ENCODE data around the gene LYPD6B.
A peak's percentile ranks its signal among the peaks of the same experiment; 100 is the strongest.

LYPD6B gene

GRCh38 chr2:149012545-149012944, 26.0 kb upstream of the LYPD6B start:
- DNase-seq (ENCODE audit: low read depth) = no peak

GRCh38 chr2:149015501-149015900, 23.0 kb upstream of the LYPD6B start:
- DNase-seq (ENCODE audit: low read depth) = no peak

- DNase-seq (ENCODE audit: low read depth) = no peak
These were observed 22.5 kb upstream of the LYPD6B start for GRCh38 chr2:149015926-149016563.

GRCh38 chr2:149017116-149017985, 21.1 kb upstream of the LYPD6B start:
- peak; percentile 82 for DNase-seq (ENCODE audit: low read depth)

DNA sequence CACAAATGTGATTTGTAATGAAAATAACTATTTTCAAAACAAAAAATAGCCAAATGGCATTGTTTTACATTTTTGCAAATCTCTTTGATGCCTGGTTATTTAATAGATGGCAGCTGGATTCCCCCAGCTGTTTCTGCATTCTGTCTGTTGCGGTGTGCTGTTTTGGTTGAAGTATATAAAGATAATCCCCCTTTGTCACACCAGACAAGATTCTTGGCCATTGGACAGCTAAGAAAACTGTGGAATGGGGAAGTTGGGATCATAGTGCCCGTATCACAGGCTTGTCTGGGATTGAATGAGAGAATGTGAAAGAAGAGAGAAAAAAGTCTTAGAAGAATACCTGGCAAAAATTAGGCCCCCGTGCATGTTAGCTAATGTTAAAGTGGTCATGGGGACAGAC, 19.5 kb upstream of the LYPD6B start:
- DNase-seq (ENCODE audit: low read depth) = no peak

DNA sequence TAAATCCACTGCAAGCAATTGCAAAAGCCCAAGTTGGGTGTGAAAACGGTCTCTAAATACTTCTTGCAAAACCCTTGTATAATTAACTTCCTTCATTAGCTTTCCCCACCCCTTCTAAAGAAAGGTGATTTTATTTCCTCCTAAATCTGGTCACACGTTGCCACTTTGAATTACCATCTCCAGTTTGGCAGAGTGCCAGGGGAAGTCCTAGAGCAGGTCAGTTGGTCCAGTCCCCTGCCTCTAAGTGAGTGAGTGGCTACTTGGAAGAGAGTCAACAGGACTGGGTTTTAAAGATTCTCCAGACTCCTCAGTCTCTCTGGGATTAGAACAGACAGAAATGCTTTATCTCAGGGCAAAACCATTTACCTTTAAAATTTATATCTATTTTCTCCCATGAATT, 18.7 kb upstream of the LYPD6B start:
- no peak for DNase-seq (ENCODE audit: low read depth)

- DNase-seq (ENCODE audit: low read depth) = no peak
These were observed 18.1 kb upstream of the LYPD6B start for GRCh38 chr2:149020432-149020851.

DNA sequence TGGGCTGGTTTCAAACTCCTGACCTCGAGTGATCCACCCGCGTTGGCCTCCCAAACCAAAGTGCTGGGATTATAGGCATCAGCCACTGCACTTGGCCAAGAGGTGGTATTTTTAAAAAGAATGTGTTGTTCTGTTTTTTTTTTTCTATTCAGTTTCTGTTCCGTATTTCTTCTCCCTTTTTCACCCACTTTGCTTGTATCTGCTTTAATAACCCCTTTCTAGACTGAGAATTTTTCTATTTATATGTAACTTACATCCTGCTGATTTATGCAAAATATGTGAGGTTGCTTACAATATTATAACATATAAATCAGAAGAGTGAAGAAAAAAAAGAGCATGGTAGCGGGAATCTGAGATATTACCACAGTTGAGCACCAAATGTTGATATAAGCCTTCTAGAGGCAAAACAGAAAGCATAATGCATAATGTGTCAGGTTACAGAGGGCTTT, 17.2 kb upstream of the LYPD6B start:
- DNase-seq (ENCODE audit: low read depth) = no peak

- DNase-seq (ENCODE audit: low read depth) = no peak
These were observed 16.7 kb upstream of the LYPD6B start for GRCh38 chr2:149021761-149022160.

DNA sequence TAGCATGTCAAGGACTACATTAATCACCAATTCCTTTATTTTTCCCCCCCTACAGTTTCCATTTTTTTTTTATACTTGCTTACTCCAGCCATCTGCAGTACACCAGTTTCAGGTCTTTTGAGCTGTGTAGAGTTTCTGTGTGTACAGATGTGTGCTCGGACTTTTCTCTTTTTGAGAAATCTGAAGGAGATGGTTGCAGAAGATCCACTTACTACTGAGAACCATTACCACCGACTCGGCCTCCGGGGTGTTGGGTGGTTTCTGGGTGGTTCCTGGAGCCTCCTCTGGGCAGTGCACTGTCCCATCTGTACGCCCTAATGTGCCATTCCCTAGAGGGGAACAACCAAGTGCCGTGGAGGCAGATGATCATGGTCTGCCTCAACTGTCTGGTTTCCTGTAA, 15.4 kb upstream of the LYPD6B start:
- DNase-seq (ENCODE audit: low read depth) = no peak

DNA sequence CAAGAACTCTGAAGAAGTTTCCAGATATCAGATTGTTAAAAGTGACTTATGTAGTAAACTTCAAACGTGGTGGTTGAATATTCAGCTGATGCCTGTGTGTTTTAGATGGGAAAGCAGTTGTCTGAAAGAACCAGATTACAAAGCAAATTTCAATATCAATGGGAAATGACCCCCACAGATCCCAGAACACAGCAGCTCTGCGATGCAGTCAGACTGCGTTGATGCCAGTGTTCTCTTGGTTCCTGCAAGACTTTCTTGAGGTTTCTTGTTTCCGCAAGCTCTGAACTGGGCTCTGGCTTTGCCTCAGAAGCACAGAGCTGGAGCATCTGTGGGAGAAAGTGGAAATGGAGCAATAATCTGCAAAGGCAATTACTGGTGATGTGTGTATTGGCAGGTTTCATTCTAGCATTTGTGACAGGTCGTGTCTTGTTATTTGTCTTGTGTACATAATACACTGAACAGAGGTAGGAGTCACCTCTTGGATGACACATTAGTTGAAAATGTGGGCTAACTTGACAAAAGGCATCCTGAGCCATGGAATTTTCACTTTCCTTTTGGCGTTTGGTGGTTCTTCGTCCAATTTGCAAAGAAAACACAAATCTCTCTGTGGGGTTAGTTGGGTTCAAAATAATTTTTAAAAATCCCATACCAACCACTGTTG, 10.8 kb upstream of the LYPD6B start:
- DNase-seq (ENCODE audit: low read depth) = peak; percentile 19

DNA sequence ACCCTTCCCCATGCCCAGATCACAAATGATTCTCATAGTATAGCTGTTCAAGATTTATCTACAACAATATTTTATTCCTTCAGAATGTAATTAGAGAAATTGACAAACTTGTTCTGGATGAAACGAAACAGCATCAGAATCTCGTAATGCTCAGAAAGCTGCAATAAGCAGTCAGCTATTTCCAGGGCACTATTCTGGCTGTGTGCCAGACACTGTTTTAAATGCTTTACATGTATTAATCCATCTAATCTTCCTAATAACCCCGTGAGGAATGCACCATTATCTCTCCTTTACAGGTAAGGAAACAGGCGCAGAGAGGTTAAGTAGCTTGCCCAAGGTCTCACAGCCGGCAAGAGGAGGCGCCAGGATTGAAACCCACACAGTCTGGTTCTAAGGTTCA, 10.1 kb upstream of the LYPD6B start:
- no peak for DNase-seq (ENCODE audit: low read depth)

DNA sequence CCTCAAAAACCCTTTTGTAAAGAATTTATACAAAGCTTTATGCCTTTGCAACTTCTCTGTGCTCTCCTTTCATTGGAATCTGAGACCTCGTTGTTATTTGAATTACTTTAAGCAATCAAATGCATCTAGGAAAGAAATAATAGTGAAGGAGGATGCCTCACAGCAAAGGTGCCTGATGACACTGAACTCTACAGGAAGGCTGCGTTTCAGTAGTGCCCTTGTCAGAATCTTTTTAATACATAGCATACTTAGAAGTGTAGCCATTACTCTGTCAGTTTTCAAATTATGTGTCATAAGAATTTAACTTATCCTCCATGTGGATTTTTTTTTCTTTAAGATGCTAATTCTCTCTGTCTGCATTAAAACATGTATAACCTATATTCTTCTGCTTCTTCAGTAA, 9.6 kb upstream of the LYPD6B start:
- DNase-seq (ENCODE audit: low read depth) = no peak

DNA sequence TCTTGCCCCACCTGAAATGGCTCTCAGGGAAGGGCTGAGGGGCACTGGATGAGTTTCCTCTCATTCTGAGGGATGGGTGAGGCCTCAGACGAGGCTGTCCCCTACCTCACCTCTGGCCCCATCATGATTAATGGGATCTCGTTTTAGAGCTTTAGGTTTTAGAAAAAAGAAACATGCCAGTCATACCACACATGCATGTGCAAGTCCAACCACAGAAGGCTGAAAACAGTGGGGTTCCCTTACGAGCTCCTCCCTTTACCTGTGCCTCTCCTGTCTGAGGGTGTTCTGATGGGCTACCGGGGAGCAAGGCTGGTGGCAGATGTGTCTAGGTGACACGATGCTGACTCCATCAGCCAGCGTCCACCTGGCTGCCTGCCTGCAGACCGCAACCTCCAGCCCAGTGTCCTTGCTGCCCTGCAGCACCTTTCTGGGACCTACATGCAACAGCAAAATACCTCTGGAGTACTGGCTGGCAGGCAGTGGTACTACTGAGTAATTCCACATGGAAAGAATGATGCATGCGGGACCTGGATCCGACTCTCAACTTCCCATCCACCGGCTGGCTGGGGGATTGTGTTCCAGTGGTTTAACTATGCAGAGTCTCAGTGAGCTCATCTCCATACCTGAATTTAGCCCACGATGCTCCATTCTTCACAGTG, 9.1 kb upstream of the LYPD6B start:
- no peak for DNase-seq (ENCODE audit: low read depth)

DNA sequence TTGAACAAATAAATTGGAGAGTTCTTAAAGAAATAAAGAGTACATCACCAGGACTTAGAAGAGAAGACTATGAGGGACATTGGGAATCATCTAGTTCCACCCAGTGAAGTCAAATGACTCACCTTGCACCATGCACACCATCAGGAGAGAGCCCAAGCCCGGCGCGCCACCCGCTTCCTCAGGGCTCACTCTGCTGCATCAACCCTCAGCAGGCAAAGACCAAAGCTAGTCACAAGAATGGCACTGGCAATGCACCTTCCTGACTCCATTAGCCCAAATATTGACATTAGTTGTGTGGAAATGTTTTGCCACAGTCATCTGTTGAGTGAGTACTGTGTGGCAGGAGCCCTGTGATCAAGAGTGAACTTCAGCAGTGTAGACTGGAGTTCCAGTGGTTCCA, 7.1 kb upstream of the LYPD6B start:
- DNase-seq (ENCODE audit: low read depth) = no peak

DNA sequence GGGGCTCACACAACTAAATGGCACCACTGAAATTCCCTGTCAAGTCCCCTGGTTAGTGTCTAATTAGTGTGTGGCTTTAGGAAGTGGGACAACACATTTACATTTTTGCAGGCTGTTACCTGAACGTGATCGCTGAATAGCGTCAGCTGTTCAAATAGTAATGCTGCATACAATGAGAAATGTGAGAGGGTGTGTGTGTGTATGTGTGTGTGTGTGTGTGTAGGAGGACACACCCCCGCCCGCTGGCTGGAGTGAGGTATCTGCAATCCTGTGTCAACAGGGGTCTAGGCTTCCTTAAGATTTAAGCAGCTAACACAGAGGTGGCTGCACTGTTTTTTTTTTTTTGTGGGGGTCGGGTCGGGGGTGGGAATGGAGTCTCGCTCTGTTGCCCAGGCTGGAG, 4.8 kb upstream of the LYPD6B start:
- DNase-seq (ENCODE audit: low read depth) = no peak

- no peak for DNase-seq (ENCODE audit: low read depth)
These were observed 4.1 kb upstream of the LYPD6B start for GRCh38 chr2:149034406-149034805.

GRCh38 chr2:149036507-149037293, 1.8 kb upstream of the LYPD6B start:
- DNase-seq (ENCODE audit: low read depth) = no peak

- DNase-seq (ENCODE audit: low read depth) = no peak
These were observed 648 bp upstream of the LYPD6B start for GRCh38 chr2:149037851-149038250.

DNA sequence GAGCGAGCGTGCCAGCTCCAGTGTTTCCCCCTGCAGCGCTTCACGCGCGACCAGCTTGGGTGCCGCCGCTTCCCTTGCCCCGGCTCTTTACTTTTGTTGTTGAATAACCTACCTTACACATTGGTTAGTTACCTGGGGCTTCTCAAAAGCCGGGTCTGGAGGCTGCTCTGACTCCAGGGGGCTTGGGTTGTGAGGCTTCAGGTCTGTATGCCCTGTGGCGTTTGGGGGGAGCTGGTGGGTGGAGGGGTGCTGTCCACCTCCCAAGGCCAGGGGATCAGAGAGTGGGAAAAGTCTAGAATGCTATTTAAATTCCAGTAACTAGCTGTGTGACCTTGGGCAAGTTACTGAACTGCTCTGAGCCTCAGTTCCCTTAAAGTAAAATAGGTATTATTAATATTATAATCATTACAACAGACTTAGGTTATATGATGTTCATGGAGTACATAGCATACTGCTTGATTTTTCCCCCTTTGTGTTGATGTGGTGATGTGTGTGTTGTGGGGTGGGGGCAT, 770 bp downstream of the LYPD6B start:
- DNase-seq (ENCODE audit: low read depth) = no peak

DNA sequence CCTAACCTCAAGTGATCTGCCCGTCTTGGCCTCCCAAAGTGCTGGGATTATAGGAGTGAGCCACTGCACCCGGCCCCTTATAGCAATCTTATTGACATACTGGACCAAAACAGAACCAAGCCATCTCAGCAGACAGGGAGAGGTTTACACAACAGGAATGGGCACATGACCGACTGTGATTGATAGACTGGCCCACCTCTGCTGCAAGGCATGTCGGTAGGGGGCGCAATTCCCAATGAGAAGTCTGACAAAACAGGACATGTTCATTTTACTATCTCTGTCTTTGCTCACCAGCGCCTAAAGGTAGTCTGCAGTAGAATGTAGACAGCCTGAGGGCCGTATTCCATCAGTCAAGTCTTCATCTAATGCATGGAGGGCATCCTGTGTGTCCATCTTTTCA, 2.0 kb downstream of the LYPD6B start:
- peak; percentile 30 for DNase-seq (ENCODE audit: low read depth)
